OCI-M2 (cell line): ENCODE measurements around the gene PCDHGA5.
"Not testable (repeated sequence)": the region's sequence is repeated elsewhere in the genome, so short reads cannot be mapped to it uniquely, and the experiment has no call there.

Experiments
- DNase-seq: peaks from one replicate; lab custom pipeline; 2025; ENCODE audit not compliant: unreplicated experiment; lab: John Stamatoyannopoulos, UW

PCDHGA5 gene

DNA sequence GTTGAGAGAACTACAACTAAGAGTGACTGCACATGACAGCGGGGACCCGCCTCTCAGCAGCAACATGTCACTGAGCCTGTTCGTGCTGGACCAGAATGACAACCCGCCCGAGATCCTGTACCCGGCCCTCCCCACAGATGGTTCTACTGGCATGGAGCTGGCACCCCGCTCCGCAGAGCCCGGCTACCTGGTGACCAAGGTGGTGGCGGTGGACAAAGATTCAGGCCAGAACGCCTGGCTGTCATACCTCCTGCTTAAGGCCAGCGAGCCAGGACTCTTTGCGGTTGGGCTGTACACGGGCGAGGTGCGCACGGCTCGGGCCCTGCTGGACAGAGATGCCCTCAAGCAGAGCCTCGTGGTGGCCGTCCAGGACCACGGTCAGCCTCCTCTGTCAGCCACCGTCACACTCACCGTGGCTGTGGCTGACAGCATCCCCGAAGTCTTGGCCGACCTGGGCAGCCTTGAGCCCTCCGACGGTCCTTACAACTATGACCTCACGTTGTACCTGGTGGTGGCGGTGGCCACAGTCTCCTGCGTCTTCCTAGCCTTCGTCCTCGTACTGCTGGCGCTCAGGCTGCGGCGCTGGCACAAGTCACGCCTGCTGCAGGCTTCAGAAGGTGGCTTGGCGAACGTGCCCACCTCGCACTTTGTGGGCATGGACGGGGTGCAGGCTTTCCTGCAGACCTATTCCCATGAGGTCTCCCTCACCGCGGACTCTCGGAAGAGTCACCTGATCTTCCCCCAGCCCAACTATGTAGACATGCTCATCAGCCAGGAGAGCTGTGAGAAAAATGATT lies 20.7 kb downstream of the PCDHGA5 start:
- DNase-seq, result no peak

DNA sequence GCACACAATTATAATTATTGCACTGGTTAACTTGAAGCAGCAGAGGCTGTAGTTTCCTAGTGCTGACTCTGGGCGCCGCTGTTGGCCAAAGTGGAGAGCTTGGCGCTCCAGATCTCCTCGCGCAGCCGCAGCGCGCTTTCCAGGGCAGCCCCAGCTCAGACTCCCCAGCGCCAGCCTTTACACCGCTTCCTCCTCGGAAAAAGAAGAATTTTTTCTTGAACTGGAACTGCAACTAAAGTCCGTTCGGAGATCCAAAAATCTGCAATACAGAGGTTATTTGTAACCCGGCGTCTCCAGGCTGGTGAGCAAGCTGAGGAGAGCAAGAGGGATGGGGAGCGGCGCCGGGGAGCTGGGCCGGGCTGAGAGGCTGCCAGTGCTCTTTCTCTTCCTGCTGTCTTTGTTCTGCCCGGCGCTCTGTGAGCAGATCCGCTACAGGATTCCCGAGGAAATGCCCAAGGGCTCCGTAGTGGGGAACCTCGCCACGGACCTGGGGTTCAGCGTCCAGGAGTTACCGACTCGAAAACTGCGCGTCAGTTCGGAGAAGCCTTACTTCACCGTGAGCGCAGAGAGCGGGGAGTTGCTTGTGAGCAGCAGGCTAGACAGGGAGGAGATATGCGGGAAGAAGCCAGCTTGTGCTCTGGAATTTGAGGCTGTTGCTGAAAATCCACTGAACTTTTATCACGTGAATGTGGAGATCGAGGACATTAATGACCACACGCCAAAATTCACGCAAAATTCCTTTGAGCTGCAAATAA lies 23.8 kb downstream of the PCDHGA5 start, which contains the start of gene PCDHGB4:
PCDHGB4 (plus strand) TSS at position 142 of the 755 bp plus-strand sequence; CDS start at position 329, 187 bp downstream.
- not testable (repeated sequence) for DNase-seq

DNA sequence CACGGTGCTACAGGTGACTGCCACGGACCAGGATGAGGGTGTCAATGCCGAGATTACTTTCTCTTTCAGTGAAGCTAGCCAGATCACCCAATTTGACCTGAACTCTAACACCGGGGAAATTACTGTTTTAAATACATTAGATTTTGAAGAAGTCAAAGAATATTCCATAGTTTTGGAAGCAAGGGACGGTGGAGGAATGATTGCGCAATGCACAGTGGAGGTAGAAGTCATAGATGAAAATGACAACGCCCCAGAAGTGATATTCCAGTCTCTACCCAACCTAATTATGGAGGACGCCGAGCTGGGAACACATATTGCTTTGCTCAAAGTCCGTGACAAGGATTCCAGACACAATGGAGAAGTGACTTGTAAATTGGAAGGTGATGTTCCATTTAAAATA lies 24.7 kb downstream of the PCDHGA5 start:
- DNase-seq, result no peak

DNA sequence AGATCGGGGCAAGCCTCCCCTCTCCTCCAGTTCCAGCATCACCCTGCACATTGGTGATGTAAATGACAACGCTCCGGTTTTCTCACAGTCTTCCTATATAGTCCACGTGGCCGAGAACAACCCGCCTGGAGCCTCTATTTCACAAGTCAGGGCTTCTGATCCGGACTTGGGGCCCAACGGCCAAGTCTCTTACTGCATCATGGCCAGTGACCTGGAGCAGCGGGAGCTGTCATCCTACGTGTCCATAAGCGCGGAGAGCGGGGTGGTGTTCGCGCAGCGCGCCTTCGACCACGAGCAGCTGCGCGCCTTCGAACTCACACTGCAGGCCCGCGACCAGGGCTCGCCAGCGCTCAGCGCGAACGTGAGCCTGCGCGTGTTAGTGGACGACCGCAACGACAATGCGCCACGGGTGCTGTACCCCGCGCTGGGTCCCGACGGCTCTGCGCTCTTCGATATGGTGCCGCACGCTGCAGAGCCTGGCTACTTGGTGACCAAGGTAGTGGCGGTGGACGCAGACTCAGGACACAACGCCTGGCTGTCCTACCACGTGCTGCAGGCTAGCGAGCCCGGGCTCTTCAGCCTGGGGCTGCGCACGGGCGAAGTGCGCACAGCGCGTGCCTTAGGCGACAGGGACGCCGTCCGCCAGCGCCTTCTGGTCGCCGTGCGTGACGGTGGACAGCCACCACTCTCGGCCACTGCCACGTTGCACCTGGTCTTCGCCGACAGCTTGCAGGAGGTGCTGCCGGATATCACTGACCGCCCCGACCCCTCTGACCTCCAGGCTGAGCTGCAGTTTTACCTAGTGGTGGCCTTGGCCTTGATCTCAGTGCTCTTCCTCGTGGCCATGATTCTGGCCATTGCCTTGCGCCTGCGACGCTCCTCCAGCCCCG lies 25.4 kb downstream of the PCDHGA5 start:
- no peak for DNase-seq

DNA sequence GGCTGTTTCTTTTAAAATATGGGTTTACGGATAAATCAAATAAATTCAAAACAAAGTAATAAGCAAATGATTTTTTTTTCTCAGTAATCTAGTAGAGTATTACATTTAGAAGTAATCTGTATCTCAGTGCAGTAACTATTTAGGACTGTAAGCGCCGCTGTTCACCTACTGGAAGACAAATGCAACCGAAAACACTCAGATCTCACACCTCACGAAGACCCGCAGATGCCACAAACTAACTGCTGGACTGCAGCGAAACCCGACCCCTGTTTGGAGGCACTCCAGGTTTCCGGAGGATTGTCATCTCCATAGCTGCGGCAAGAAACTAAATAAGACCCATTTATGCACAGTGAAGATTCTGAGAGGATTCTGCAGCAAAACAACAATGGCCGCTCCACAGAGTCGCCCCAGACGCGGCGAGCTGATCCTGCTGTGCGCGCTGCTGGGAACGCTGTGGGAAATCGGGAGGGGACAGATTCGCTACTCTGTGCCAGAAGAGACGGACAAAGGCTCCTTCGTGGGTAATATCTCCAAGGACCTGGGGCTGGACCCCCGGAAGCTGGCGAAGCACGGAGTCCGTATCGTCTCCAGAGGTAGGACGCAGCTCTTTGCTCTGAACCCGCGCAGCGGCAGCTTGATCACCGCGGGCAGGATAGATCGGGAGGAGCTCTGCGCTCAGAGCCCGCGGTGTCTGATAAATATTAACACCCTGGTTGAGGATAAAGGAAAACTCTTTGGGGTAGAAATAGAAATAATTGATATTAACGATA lies 28.7 kb downstream of the PCDHGA5 start, which contains the start of gene PCDHGA8:
PCDHGA8 (plus strand) TSS at position 205 of the 770 bp plus-strand sequence; CDS start at position 386, 181 bp downstream.
- no peak for DNase-seq

DNA sequence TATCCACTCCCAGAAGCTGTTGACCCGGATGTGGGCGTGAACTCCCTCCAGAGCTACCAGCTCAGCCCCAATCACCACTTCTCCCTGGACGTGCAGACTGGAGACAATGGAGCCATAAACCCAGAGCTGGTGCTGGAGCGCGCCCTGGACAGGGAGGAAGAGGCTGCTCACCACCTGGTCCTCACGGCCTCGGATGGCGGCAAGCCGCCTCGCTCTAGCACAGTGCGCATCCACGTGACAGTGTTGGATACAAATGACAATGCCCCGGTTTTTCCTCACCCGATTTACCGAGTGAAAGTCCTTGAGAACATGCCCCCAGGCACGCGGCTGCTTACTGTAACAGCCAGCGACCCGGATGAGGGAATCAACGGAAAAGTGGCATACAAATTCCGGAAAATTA lies 29.3 kb downstream of the PCDHGA5 start:
- no peak for DNase-seq

DNA sequence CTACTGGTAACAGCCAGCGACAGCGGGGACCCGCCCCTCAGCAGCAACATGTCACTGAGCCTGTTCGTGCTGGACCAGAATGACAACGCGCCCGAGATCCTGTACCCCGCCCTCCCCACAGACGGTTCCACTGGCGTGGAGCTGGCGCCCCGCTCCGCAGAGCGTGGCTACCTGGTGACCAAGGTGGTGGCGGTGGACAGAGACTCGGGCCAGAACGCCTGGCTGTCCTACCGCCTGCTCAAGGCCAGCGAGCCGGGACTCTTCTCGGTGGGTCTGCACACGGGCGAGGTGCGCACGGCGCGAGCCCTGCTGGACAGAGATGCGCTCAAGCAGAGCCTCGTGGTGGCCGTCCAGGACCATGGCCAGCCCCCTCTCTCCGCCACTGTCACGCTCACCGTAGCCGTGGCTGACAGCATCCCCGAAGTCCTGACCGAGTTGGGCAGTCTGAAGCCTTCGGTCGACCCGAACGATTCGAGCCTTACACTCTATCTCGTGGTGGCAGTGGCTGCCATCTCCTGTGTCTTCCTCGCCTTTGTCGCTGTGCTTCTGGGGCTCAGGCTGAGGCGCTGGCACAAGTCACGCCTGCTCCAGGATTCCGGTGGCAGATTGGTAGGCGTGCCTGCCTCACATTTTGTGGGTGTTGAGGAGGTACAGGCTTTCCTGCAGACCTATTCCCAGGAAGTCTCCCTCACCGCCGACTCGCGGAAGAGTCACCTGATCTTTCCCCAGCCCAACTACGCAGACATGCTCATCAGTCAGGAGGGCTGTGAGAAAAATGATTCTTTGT lies 30.6 kb downstream of the PCDHGA5 start:
- not testable (repeated sequence) for DNase-seq

DNA sequence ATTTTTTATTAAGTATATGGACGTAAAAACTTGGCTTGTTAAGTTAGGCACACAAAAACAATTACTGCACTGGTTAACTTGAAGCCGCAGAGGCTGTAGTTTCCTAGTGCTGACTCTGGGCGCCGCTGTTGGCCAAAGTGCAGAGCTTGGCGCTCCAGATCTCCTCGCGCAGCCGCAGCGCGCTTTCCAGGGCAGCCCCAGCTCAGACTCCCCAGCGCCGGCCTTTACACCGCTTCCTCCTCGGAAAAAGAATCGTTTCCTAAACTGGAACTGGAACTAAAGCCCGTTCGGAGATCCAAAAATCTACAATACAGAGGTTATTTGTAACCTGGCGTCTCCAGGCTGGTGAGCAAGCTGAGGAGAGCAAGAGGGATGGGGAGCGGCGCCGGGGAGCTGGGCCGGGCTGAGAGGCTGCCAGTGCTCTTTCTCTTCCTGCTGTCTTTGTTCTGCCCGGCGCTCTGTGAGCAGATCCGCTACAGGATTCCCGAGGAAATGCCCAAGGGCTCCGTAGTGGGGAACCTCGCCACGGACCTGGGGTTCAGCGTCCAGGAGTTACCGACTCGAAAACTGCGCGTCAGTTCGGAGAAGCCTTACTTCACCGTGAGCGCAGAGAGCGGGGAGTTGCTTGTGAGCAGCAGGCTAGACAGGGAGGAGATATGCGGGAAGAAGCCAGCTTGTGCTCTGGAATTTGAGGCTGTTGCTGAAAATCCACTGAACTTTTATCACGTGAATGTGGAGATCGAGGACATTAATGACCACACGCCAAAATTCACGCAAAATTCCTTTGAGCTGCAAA lies 34.0 kb downstream of the PCDHGA5 start, which contains the start of gene PCDHGB5:
PCDHGB5 (plus strand) TSS at position 192 of the 796 bp plus-strand sequence; CDS start at position 373, 181 bp downstream.
- DNase-seq, result not testable (repeated sequence)

DNA sequence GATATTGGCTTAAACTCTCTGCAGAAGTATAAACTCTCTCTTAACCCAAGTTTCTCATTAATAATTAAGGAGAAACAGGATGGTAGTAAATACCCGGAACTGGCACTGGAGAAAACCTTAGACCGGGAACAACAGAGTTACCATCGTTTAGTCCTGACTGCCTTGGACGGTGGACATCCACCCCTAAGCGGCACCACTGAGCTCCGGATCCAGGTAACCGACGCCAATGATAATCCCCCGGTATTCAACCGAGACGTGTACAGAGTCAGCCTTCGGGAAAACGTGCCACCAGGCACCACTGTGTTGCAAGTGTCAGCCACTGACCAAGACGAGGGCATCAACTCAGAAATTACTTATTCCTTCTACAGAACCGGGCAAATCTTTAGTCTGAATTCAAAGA lies 34.6 kb downstream of the PCDHGA5 start:
- DNase-seq, result no peak

DNA sequence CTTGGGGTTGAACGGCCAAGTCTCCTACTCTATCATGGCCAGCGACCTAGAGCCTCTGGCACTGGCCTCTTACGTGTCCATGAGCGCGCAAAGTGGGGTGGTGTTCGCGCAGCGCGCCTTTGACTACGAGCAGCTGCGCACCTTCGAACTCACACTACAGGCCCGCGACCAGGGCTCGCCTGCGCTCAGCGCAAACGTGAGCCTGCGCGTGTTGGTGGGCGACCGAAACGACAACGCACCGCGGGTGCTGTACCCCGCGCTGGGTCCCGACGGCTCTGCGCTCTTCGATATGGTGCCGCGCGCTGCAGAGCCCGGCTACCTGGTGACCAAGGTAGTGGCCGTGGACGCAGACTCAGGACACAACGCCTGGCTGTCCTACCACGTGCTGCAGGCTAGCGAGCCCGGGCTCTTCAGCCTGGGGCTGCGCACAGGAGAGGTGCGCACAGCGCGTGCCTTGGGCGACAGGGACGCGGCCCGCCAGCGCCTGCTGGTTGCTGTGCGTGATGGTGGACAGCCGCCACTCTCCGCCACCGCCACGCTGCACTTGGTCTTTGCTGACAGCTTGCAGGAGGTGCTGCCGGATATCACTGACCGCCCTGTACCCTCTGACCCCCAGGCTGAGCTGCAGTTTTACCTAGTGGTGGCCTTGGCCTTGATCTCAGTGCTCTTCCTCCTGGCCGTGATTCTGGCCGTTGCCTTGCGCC lies 35.7 kb downstream of the PCDHGA5 start:
- DNase-seq, result no peak

DNA sequence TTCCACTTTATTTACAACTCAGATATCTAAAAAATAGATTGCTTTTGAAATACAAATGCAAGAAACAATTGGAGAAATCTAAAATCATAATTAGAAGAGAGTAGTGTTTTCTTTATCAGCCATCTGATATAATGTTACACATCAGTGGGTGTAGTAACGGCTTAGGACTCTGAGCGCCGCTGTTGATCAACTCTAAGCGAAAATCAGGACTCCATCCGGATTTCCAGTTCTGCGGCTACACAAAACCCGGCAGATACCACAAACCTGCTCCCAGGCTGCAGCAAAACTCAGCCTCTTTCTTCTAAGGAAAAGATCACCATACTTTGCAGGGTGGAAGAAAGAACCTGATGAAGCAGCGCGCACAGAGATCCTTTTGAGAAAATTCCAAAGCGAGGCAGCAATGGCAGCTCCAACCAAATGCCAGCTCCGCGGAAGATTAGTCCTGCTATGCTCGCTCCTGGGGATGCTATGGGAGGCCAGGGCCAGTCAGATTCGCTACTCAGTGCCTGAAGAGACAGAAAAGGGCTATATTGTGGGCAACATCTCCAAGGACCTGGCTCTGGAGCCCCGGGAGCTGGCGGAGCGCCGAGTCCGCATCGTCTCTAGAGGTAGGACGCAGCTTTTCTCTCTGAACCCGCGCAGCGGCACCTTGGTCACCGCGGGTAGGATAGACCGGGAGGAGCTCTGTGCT lies 38.7 kb downstream of the PCDHGA5 start, which contains the start of gene PCDHGA9:
PCDHGA9 (plus strand) TSS at position 226 of the 691 bp plus-strand sequence; CDS start at position 401, 175 bp downstream.
- no peak for DNase-seq

DNA sequence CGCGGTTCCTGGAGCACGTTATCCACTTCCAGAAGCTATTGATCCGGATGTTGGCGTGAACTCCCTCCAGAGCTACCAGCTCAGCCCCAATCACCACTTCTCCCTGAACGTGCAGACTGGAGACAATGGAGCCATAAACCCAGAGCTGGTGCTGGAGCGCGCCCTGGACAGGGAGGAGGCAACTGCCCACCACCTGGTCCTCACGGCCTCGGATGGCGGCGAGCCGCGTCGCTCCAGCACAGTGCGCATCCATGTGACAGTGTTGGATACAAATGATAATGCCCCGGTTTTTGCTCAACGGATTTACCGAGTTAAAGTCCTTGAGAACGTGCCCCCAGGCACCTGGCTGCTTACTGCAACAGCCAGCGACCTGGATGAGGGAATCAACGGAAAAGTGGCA lies 39.4 kb downstream of the PCDHGA5 start:
- DNase-seq, result no peak

DNA sequence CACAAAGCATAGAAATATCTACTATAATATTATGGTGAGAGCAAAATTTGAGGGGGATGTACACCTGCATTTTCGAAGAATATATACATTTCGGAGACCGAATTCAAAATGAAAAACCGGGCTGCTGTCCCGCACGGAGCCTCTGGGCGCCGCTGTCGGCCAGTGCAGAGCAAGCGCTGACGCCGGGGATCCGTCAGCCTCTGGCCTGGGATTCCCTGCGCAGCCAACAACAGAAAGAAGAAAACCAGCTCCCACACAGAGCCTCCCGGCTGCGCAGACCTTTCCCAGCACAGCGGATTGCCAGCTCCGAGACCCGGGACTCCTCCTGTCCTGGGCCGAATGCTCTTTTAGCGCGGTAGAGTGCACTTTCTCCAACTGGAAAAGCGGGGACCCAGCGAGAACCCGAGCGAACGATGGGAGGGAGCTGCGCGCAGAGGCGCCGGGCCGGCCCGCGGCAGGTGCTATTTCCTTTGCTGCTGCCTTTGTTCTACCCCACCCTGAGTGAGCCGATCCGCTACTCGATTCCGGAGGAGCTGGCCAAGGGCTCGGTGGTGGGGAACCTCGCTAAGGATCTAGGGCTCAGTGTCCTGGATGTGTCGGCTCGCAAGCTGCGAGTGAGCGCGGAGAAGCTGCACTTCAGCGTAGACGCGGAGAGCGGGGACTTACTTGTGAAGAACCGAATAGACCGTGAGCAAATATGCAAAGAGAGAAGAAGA lies 44.0 kb downstream of the PCDHGA5 start, which contains the start of gene PCDHGB6:
PCDHGB6 (plus strand) TSS at position 232 of the 716 bp plus-strand sequence; CDS start at position 414, 182 bp downstream.
- not testable (repeated sequence) for DNase-seq

DNA sequence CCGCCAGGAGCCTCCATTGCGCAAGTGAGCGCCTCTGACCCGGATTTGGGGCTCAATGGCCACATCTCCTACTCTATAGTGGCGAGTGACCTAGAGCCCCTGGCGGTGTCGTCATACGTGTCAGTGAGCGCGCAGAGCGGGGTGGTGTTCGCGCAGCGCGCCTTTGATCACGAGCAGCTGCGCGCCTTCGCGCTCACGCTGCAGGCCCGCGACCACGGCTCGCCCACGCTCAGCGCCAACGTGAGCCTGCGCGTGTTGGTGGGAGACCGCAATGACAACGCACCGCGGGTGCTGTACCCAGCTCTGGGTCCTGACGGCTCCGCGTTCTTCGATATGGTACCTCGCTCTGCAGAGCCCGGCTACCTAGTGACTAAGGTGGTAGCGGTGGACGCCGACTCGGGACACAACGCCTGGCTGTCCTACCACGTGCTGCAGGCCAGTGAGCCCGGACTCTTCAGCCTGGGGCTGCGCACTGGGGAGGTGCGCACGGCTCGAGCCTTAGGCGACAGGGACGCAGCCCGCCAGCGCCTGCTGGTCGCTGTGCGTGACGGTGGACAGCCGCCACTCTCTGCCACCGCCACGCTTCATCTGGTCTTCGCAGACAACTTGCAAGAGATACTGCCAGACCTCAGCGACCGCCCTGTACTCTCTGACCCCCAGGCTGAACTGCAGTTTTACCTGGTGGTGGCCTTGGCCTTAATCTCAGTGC lies 45.8 kb downstream of the PCDHGA5 start:
- no peak for DNase-seq

DNA sequence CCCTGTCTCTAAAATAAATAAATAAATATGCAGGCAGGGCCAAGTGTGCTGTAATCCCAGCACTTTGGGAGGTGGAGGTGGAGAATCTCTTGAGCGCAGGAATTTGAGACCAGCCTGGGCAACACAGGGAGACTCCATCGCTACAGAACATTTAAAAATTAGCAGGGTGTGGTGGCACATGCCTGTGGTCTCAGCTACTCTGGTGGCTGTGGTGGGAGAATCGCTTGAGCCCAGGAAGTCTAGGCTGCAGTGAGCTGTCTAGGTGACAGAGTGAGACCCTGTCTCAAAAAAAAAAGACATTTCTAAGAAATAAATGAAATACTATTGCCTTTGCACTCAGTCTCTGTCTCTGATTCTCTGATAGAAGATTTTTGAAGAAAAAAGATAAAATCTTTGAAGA lies 47.6 kb downstream of the PCDHGA5 start:
- DNase-seq, result no peak
